ENCODE results near the gene RSF1.
"Not testable (repeated sequence)": the region's sequence is repeated elsewhere in the genome, so short reads cannot be mapped to it uniquely, and the experiment has no call there.

RSF1 gene

GRCh38 chr11:77820565-77821348 lies at the start of gene RSF1, which contains the start of gene AAMDC:
RSF1 (minus strand) TSS chr11:77820722; CDS start chr11:77820714, 8 bp downstream.
AAMDC (plus strand) TSS chr11:77821144; CDS start chr11:77842497, 21,353 bp downstream.
- no peaks in the 10 kb centered on the region for H3K27me3 ChIP-seq (ENCODE audit: control insufficient read depth in 2 of 2, insufficient read depth in 2 of 2, low read length in 2 of 2)
- H3K27ac ChIP-seq (ENCODE audit: low read depth in 2 of 2, low read length in 2 of 2): peak within 1 kb of the TSS; percentile 89 to 92
- H3K36me3 ChIP-seq (ENCODE audit: control insufficient read depth in 2 of 2, insufficient read depth in 2 of 2, low read length in 2 of 2): no peaks in the 10 kb centered on the region
- peak within 1 kb of the TSS; percentile 77 to 90 for H3K9ac ChIP-seq (ENCODE audit: low read depth in 1 of 2, low read length in 2 of 2)
- no peaks in the 10 kb centered on the region for H3K9me3 ChIP-seq (ENCODE audit: control insufficient read depth in 2 of 2, low read length in 2 of 2)
- H3K4me3 ChIP-seq (ENCODE audit: low read length in 2 of 2): peak within 1 kb of the TSS; percentile 87 to 96
- H3K4me1 ChIP-seq (ENCODE audit: control insufficient read depth in 2 of 2, insufficient read depth in 2 of 2, low read length in 2 of 2): peaks cover 9 to 12% of the 10 kb centered on the region in 2 donors

GRCh38 chr11:77868744-77869143 lies 48.2 kb upstream of the RSF1 start:
- no peaks in the 10 kb centered on the region for H3K9me3 ChIP-seq (ENCODE audit: control insufficient read depth in 2 of 2, low read length in 2 of 2)
- H3K27me3 ChIP-seq (ENCODE audit: control insufficient read depth in 2 of 2, insufficient read depth in 2 of 2, low read length in 2 of 2): no peaks in the 10 kb centered on the region
- peaks cover 20 to 22% of the 10 kb centered on the region in 2 donors for H3K36me3 ChIP-seq (ENCODE audit: control insufficient read depth in 2 of 2, insufficient read depth in 2 of 2, low read length in 2 of 2)
- H3K9ac ChIP-seq (ENCODE audit: low read depth in 1 of 2, low read length in 2 of 2): no peak overlapping the region
- no peak overlapping the region for H3K27ac ChIP-seq (ENCODE audit: low read depth in 2 of 2, low read length in 2 of 2)
- H3K4me1 ChIP-seq (ENCODE audit: control insufficient read depth in 2 of 2, insufficient read depth in 2 of 2, low read length in 2 of 2): no peaks in the 10 kb centered on the region
- no peak overlapping the region for H3K4me3 ChIP-seq (ENCODE audit: low read length in 2 of 2)

- no peaks in the 10 kb centered on the region for H3K9me3 ChIP-seq (ENCODE audit: control insufficient read depth in 2 of 2, low read length in 2 of 2)
- no peaks in the 10 kb centered on the region for H3K4me1 ChIP-seq (ENCODE audit: control insufficient read depth in 2 of 2, insufficient read depth in 2 of 2, low read length in 2 of 2)
- peaks cover 10 to 12% of the 10 kb centered on the region in 2 donors for H3K36me3 ChIP-seq (ENCODE audit: control insufficient read depth in 2 of 2, insufficient read depth in 2 of 2, low read length in 2 of 2)
- no peak overlapping the region for H3K9ac ChIP-seq (ENCODE audit: low read depth in 1 of 2, low read length in 2 of 2)
- no peak overlapping the region for H3K27ac ChIP-seq (ENCODE audit: low read depth in 2 of 2, low read length in 2 of 2)
- no peak overlapping the region for H3K4me3 ChIP-seq (ENCODE audit: low read length in 2 of 2)
- H3K27me3 ChIP-seq (ENCODE audit: control insufficient read depth in 2 of 2, insufficient read depth in 2 of 2, low read length in 2 of 2): no peaks in the 10 kb centered on the region
These were observed 45.8 kb upstream of the RSF1 start for GRCh38 chr11:77866336-77866735.

- H3K27me3 ChIP-seq (ENCODE audit: control insufficient read depth in 2 of 2, insufficient read depth in 2 of 2, low read length in 2 of 2): no peaks in the 10 kb centered on the region
- no peak overlapping the region for H3K27ac ChIP-seq (ENCODE audit: low read depth in 2 of 2, low read length in 2 of 2)
- no peak overlapping the region for H3K4me3 ChIP-seq (ENCODE audit: low read length in 2 of 2)
- no peaks in the 10 kb centered on the region for H3K9me3 ChIP-seq (ENCODE audit: control insufficient read depth in 2 of 2, low read length in 2 of 2)
- H3K4me1 ChIP-seq (ENCODE audit: control insufficient read depth in 2 of 2, insufficient read depth in 2 of 2, low read length in 2 of 2): no peaks in the 10 kb centered on the region
- H3K36me3 ChIP-seq (ENCODE audit: control insufficient read depth in 2 of 2, insufficient read depth in 2 of 2, low read length in 2 of 2): peaks cover 8 to 11% of the 10 kb centered on the region in 2 donors
- no peak overlapping the region for H3K9ac ChIP-seq (ENCODE audit: low read depth in 1 of 2, low read length in 2 of 2)
These were observed 45.3 kb upstream of the RSF1 start for GRCh38 chr11:77865805-77866204.

GRCh38 chr11:77861444-77861843 lies 40.9 kb upstream of the RSF1 start:
- not testable (repeated sequence) for H3K27me3 ChIP-seq (ENCODE audit: control insufficient read depth in 2 of 2, insufficient read depth in 2 of 2, low read length in 2 of 2); H3K27ac ChIP-seq (ENCODE audit: low read depth in 2 of 2, low read length in 2 of 2); H3K4me3 ChIP-seq (ENCODE audit: low read length in 2 of 2); H3K4me1 ChIP-seq (ENCODE audit: control insufficient read depth in 2 of 2, insufficient read depth in 2 of 2, low read length in 2 of 2); H3K36me3 ChIP-seq (ENCODE audit: control insufficient read depth in 2 of 2, insufficient read depth in 2 of 2, low read length in 2 of 2); H3K9me3 ChIP-seq (ENCODE audit: control insufficient read depth in 2 of 2, low read length in 2 of 2); H3K9ac ChIP-seq (ENCODE audit: low read depth in 1 of 2, low read length in 2 of 2)

- not testable (repeated sequence) for H3K4me1 ChIP-seq (ENCODE audit: control insufficient read depth in 2 of 2, insufficient read depth in 2 of 2, low read length in 2 of 2); H3K9ac ChIP-seq (ENCODE audit: low read depth in 1 of 2, low read length in 2 of 2); H3K27ac ChIP-seq (ENCODE audit: low read depth in 2 of 2, low read length in 2 of 2); H3K4me3 ChIP-seq (ENCODE audit: low read length in 2 of 2); H3K27me3 ChIP-seq (ENCODE audit: control insufficient read depth in 2 of 2, insufficient read depth in 2 of 2, low read length in 2 of 2); H3K9me3 ChIP-seq (ENCODE audit: control insufficient read depth in 2 of 2, low read length in 2 of 2)
- H3K36me3 ChIP-seq (ENCODE audit: control insufficient read depth in 2 of 2, insufficient read depth in 2 of 2, low read length in 2 of 2): peaks cover 13 to 14% of the 10 kb centered on the region in 2 donors
These were observed 37.5 kb upstream of the RSF1 start for GRCh38 chr11:77857906-77858457.

- H3K27ac ChIP-seq (ENCODE audit: low read depth in 2 of 2, low read length in 2 of 2): no peak overlapping the region
- no peak overlapping the region for H3K9ac ChIP-seq (ENCODE audit: low read depth in 1 of 2, low read length in 2 of 2)
- H3K4me1 ChIP-seq (ENCODE audit: control insufficient read depth in 2 of 2, insufficient read depth in 2 of 2, low read length in 2 of 2): no peaks in the 10 kb centered on the region
- H3K27me3 ChIP-seq (ENCODE audit: control insufficient read depth in 2 of 2, insufficient read depth in 2 of 2, low read length in 2 of 2): no peaks in the 10 kb centered on the region
- H3K9me3 ChIP-seq (ENCODE audit: control insufficient read depth in 2 of 2, low read length in 2 of 2): peaks cover 4% of the 10 kb centered on the region in 2 donors
- H3K36me3 ChIP-seq (ENCODE audit: control insufficient read depth in 2 of 2, insufficient read depth in 2 of 2, low read length in 2 of 2): peaks cover 13 to 17% of the 10 kb centered on the region in 2 donors
- no peak overlapping the region for H3K4me3 ChIP-seq (ENCODE audit: low read length in 2 of 2)
These were observed 34.3 kb upstream of the RSF1 start for GRCh38 chr11:77854838-77855237.

GRCh38 chr11:77851503-77851902 lies 31.0 kb upstream of the RSF1 start:
- no peak overlapping the region for H3K9ac ChIP-seq (ENCODE audit: low read depth in 1 of 2, low read length in 2 of 2)
- H3K4me1 ChIP-seq (ENCODE audit: control insufficient read depth in 2 of 2, insufficient read depth in 2 of 2, low read length in 2 of 2): no peaks in the 10 kb centered on the region
- no peak overlapping the region for H3K27ac ChIP-seq (ENCODE audit: low read depth in 2 of 2, low read length in 2 of 2)
- no peak overlapping the region for H3K4me3 ChIP-seq (ENCODE audit: low read length in 2 of 2)
- peaks cover 4% of the 10 kb centered on the region in 2 donors for H3K9me3 ChIP-seq (ENCODE audit: control insufficient read depth in 2 of 2, low read length in 2 of 2)
- H3K36me3 ChIP-seq (ENCODE audit: control insufficient read depth in 2 of 2, insufficient read depth in 2 of 2, low read length in 2 of 2): peaks cover 9 to 20% of the 10 kb centered on the region in 2 donors
- H3K27me3 ChIP-seq (ENCODE audit: control insufficient read depth in 2 of 2, insufficient read depth in 2 of 2, low read length in 2 of 2): no peaks in the 10 kb centered on the region

GRCh38 chr11:77843700-77844099 lies 23.2 kb upstream of the RSF1 start:
- H3K27ac ChIP-seq (ENCODE audit: low read depth in 2 of 2, low read length in 2 of 2); H3K9me3 ChIP-seq (ENCODE audit: control insufficient read depth in 2 of 2, low read length in 2 of 2); H3K27me3 ChIP-seq (ENCODE audit: control insufficient read depth in 2 of 2, insufficient read depth in 2 of 2, low read length in 2 of 2); H3K4me1 ChIP-seq (ENCODE audit: control insufficient read depth in 2 of 2, insufficient read depth in 2 of 2, low read length in 2 of 2); H3K4me3 ChIP-seq (ENCODE audit: low read length in 2 of 2); H3K9ac ChIP-seq (ENCODE audit: low read depth in 1 of 2, low read length in 2 of 2); H3K36me3 ChIP-seq (ENCODE audit: control insufficient read depth in 2 of 2, insufficient read depth in 2 of 2, low read length in 2 of 2): not testable (repeated sequence)

GRCh38 chr11:77842441-77843121 lies 22.1 kb upstream of the RSF1 start:
- H3K9me3 ChIP-seq (ENCODE audit: control insufficient read depth in 2 of 2, low read length in 2 of 2): no peaks in the 10 kb centered on the region
- H3K36me3 ChIP-seq (ENCODE audit: control insufficient read depth in 2 of 2, insufficient read depth in 2 of 2, low read length in 2 of 2): peaks cover 4% of the 10 kb centered on the region in 2 donors
- no peaks in the 10 kb centered on the region for H3K27me3 ChIP-seq (ENCODE audit: control insufficient read depth in 2 of 2, insufficient read depth in 2 of 2, low read length in 2 of 2)

More at GRCh38 chr11:77842441-77843121, 22.1 kb upstream of the RSF1 start:
- H3K9ac ChIP-seq (ENCODE audit: low read depth in 1 of 2, low read length in 2 of 2): no peak overlapping the region
- H3K4me1 ChIP-seq (ENCODE audit: control insufficient read depth in 2 of 2, insufficient read depth in 2 of 2, low read length in 2 of 2): no peaks in the 10 kb centered on the region
- no peak overlapping the region for H3K27ac ChIP-seq (ENCODE audit: low read depth in 2 of 2, low read length in 2 of 2)
- no peak overlapping the region for H3K4me3 ChIP-seq (ENCODE audit: low read length in 2 of 2)
